Measurements from ENCODE around the gene STK24. TPM values are rescaled to one million over a fixed set of nuclear protein-coding genes. Genes with fewer than 3 reads are reported as not detected.

The STK24 gene
- total RNA-seq, 1 donor: 86.5 TPM

DNA sequence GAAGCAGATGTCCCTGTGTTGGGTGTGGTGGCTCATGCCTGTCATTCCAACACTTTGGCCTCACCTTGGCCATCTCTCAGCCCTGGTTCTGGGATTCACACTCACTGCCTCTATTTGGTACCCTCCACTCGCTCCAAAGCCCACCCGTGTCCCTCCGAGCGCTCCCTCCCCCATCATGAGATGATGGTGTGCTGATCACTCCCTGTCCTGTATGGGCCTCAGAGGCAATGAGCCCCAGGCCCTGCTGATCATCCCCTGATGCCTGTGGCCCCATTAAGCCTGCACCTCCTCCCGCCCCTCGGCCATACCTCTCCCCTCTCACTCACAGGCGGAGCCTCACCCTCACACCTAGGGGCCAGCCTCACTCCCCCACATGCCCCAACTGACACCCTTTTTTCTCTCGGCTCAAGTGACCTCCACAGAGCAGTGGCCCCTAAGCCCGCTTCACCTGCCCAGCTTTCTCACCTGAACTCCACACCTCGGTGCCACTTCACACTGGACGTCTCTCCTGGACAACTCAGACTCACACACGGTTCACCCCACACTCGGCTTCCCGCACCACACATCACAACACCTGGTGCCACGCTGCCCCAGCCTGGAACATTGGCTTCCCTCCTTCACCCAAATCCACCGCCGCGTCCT, 114.5 kb downstream of the STK24 start:
- H3K4me1 ChIP-seq (ENCODE audit: insufficient read depth, low read length): no peaks in the 10 kb centered on the region
- H3K9me3 ChIP-seq (ENCODE audit: low read depth, low read length): no peaks in the 10 kb centered on the region
- H3K4me3 ChIP-seq (ENCODE audit: low read length): no peak overlapping the region
- no peaks in the 10 kb centered on the region for H3K27me3 ChIP-seq (ENCODE audit: insufficient read depth, low read length)

DNA sequence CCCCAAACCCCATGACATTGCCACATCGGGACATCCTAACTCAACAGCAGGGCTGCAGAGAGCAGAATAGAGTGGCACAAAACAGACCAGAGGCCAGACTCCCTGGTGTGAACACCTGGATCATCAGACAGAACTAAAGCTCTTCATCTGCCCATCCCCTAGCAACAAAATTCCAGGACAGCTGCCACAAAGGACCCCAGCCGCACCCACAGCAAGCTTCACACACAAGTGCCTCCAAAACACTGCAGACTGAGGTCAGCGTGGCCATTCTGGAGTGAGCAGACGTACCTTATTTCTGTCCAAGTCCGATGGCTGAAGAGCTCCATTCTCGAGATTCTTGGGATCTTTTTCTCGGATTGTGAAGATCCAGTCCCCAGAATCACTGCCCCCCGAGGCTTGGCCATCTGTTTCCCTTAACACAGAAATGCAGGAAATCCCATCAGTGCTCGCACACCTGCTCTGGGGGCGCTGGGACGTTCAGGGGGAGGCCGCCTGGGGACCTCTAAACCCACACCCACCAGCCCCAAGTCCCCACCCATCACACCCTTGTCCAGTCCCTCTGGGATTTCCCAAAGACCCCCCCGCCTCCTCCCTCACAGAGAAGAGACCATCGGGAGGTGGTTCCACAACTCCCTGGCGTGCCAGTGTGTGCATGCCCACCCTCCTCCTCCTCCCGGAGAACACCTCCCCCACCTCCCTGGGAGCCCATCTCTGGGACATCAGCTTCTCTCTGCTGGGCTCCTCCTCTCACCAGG, 115.2 kb downstream of the STK24 start:
- H3K4me3 ChIP-seq (ENCODE audit: low read length): no peak overlapping the region
- H3K27me3 ChIP-seq (ENCODE audit: insufficient read depth, low read length): no peaks in the 10 kb centered on the region
- H3K4me1 ChIP-seq (ENCODE audit: insufficient read depth, low read length): no peaks in the 10 kb centered on the region
- no peaks in the 10 kb centered on the region for H3K9me3 ChIP-seq (ENCODE audit: low read depth, low read length)

DNA sequence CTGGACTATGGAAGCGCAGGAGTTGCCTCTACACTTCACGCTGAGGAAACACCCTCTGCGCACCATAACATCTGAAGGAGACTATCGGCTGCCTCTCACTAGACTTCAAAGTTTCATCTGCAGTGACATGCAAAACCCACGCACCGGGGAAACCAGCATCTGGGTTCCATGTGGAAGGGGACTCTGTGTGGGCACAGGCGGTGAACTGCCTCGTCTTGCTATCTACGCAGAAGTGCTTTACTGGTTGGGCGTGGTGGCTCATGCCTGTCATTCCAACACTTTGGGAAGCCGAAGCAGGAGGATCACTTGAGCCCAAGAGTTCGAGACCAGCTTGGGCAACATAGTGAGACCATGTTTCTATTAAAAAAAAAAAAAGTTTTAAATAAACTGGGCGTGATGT, 116.4 kb downstream of the STK24 start:
- no peak overlapping the region for H3K4me3 ChIP-seq (ENCODE audit: low read length)
- H3K4me1 ChIP-seq (ENCODE audit: insufficient read depth, low read length): no peaks in the 10 kb centered on the region
- no peaks in the 10 kb centered on the region for H3K27me3 ChIP-seq (ENCODE audit: insufficient read depth, low read length)
- H3K9me3 ChIP-seq (ENCODE audit: low read depth, low read length): no peaks in the 10 kb centered on the region

DNA sequence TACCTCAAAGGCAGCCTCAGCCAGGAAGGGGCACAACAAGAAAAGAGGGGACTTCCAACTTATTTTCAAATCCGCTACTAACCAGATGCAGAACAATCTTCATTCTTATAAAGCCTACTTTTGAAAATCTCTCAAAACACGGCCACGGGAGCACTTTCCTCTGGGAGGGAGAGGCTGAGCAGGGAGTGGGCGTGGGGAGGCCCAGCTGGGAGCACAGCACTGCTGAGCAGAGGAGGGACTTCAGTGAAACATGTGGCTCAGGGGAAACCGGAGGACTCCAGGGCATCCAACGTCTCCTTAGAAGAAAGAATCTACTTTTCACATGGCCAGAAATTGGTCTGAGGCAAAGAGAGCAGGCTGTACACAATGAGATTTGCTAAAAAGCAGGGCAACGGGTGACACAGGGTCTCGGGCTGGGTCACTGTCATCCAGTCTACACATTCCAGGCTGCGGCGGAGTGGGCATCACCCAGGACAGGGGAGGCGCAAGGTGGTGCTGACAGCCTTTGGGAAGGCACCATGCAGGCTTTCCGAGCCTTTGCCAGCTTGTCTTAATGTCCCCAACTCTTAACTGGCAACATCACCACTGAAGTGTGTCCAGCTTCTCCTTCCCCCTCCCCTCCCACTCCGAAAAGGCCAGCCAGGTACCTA, 117.1 kb downstream of the STK24 start:
- no peak overlapping the region for H3K4me3 ChIP-seq (ENCODE audit: low read length)
- no peaks in the 10 kb centered on the region for H3K27me3 ChIP-seq (ENCODE audit: insufficient read depth, low read length)
- no peaks in the 10 kb centered on the region for H3K9me3 ChIP-seq (ENCODE audit: low read depth, low read length)
- H3K4me1 ChIP-seq (ENCODE audit: insufficient read depth, low read length): no peaks in the 10 kb centered on the region

DNA sequence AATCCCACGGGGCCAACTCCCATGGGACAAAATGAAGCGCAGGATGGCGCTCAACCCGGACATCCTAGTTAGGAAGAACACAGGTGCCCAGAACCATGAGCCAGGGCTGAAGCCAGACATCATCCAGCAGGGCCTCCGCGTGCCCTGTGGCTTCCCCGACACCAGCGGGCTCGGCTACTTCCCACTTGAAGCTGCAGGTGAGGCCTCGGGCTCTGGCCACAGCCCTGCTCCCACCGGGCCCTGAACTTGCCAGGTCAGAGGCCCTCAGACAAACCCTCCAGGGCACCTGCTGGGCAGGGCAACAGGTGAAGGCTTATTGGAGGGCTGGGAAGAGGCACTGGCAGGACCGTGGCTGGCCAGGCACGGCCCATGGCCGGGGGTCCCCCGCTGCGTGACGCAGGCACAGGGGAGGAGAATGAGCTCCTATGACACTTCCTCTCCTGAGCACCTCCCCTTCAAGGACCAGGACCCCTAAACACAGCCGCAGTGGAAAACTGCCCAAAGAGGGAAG, 117.7 kb downstream of the STK24 start:
- Histone ChIP-seq H3K4me1 (ENCODE audit: insufficient read depth, low read length) (no peaks in the 10 kb centered on the region), H3K27me3 (ENCODE audit: insufficient read depth, low read length) (no peaks in the 10 kb centered on the region), H3K9me3 (ENCODE audit: low read depth, low read length) (no peaks in the 10 kb centered on the region), H3K4me3 (ENCODE audit: low read length) (no peak overlapping the region)

DNA sequence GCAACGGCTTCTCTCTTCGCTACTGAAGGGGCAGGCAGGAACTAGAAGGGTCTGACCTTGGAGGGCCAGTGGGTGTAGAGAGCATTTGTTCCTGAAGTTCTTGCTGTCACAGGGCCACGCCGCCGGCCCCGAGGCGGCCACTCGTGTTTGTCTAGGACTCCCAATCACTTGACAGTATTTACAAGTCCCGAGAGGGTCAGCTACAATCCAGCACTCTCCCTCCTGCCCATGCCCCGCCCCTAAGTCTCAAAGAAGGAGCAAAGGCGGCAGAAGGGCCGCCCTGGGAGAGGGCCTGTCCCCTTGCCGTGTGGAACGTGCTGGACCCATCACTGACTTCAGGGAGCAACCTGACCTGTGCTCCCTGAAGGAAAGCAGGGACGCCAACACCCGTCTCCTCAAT, 118.5 kb downstream of the STK24 start:
- H3K27me3 ChIP-seq (ENCODE audit: insufficient read depth, low read length): no peaks in the 10 kb centered on the region
- H3K4me3 ChIP-seq (ENCODE audit: low read length): no peak overlapping the region
- H3K9me3 ChIP-seq (ENCODE audit: low read depth, low read length): no peaks in the 10 kb centered on the region
- H3K4me1 ChIP-seq (ENCODE audit: insufficient read depth, low read length): no peaks in the 10 kb centered on the region

DNA sequence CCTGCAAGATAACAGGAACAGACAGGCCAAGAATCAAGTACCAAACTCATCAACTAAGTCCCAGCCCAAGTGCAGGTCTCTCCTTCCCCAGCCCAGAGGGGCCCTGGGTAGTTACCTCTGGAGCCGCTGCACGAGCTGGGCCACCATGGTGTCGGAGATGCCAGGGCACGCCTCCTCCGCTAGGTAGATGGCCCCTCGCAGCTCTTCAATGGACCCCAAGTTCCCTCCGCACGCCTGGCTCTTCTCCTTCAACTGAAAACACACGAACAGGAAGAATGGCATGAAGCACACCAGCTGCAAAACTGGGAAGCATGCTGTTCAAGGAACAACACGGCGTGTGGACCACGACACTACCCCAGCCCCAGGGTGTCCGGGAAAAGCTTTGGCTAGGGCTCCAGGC, 119.9 kb downstream of the STK24 start:
- H3K9me3 ChIP-seq (ENCODE audit: low read depth, low read length): no peaks in the 10 kb centered on the region
- H3K4me3 ChIP-seq (ENCODE audit: low read length): no peak overlapping the region
- H3K27me3 ChIP-seq (ENCODE audit: insufficient read depth, low read length): no peaks in the 10 kb centered on the region
- H3K4me1 ChIP-seq (ENCODE audit: insufficient read depth, low read length): no peaks in the 10 kb centered on the region

DNA sequence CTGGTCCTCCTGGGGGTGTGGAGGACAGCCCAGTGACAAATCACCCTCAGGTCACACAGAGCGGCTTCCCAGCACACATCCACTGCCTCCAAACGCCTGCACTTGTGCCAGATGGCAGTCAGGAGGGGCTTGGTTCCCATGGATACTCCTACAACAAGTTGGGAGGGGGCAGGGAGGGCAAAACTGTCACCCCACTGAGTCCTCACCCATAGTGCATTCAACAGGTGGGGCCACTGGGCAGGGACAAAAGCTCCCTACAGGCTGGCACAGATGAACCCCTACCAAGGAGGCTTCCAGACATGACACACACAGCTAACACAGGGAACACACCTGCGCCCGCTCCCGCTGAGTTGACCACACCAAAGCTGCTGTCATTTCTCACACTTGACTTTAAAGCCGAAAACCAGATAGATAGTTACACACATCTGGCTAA, 120.5 kb downstream of the STK24 start:
- no peaks in the 10 kb centered on the region for H3K9me3 ChIP-seq (ENCODE audit: low read depth, low read length)
- H3K4me1 ChIP-seq (ENCODE audit: insufficient read depth, low read length): no peaks in the 10 kb centered on the region
- no peak overlapping the region for H3K4me3 ChIP-seq (ENCODE audit: low read length)
- no peaks in the 10 kb centered on the region for H3K27me3 ChIP-seq (ENCODE audit: insufficient read depth, low read length)

DNA sequence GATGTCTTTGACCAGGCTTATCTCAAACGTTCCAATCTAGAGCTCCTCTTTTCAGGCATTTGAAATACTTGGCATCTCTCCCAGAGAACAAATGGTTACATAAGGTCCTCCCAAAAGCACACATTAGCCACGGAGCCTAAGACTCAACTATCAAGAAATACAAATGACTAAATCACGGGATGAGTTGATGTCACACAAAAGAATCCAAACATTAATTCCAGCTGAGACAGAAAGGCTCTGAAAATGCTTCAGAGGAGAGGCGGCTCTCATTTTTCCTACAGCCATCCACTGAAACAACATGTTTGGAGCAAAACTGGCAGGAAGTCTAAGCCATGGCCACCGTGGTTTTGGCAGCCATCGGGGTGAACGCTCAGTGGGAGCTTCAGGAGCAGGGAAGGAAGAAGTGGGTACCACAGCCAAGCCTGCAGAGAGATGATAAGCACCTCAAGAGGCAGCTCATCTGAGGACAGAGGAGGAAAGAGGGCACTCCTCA, 122.5 kb downstream of the STK24 start:
- Histone ChIP-seq H3K4me3 (ENCODE audit: low read length) (no peak overlapping the region), H3K4me1 (ENCODE audit: insufficient read depth, low read length) (no peaks in the 10 kb centered on the region), H3K9me3 (ENCODE audit: low read depth, low read length) (no peaks in the 10 kb centered on the region), H3K27me3 (ENCODE audit: insufficient read depth, low read length) (no peaks in the 10 kb centered on the region)

DNA sequence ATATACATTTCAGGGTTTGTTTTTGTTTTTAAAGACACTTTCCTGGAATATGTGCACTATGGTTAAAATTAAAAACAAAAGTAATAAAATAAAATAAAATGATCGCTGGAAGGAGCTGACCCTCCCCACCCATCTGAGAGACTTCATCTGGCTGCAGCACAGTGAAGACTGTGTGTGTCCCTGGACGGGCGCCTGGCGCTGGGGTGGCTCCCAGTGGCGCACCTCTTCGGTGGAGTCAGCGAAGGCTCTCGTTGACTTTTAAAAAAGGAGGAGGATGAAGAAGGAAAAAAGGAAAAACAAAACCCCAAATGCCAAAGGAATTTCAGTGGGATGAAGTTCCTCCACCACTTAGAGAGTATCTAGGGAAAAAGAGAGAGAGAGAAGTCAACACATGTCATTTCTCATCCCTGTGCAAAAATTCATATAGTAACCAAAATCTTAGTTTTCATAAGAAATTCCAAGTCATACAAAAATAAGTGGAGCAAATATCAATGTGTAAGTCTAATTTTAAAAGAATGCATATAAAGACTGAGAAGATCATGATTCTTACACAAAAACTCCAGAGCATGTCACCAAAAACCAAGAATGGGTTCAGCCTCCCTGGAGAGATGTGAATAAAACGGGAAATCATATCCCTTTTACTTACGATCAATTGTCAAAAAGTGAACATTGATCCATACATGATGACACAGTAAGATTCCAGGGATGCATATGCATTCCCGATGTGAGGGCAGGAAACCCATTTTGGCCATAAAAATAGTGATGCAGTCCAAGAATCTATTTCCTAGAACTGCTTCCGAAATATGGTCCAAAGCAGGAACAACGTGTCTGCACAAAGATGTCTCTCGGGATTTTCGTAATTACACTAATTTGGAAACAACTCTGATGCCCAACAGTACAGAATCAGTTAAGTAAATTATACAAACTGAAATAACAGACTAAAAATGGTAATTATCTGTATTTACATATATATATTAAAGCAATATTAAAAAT, 123.8 kb downstream of the STK24 start:
- Histone ChIP-seq H3K27me3 (ENCODE audit: insufficient read depth, low read length) (no peaks in the 10 kb centered on the region), H3K4me1 (ENCODE audit: insufficient read depth, low read length) (no peaks in the 10 kb centered on the region), H3K9me3 (ENCODE audit: low read depth, low read length) (no peaks in the 10 kb centered on the region), H3K4me3 (ENCODE audit: low read length) (no peak overlapping the region)

DNA sequence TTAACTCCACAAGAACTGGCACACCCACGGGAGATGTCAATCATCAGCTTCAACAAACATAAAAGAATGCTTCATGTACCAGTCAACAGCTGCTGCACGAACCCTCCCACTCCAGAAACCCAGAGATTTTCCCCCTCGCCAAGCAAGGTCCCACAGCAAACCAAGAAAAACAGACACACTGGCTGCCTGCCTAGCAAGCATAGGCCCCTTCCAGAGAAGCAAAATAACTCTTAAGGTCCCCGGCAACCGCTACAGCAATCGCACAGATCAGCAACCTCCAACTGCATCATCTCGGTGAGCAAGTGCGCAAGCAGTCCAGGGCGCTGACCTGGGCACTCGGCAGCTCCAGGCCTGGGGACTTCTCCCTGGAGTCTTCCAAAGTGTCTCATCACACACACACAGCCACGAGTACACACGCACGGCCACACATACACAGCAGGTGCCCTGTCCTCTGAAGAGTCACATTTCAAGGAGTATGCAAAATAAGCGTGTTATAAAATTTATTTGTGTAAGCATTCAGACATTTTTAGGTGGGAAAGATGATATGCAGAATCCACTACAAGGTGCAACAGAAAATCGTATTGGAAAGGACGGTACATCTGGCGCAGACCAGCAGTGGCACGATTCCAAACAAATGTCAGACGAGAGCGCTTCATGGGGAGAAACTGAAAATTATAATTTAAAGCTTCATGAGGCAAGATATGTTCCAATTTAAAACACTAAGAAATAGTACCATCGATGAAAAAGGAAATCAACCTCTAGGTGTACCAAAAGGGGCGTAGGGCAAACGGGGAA, 125.0 kb downstream of the STK24 start:
- Histone ChIP-seq H3K4me1 (ENCODE audit: insufficient read depth, low read length) (no peaks in the 10 kb centered on the region), H3K4me3 (ENCODE audit: low read length) (no peak overlapping the region), H3K27me3 (ENCODE audit: insufficient read depth, low read length) (no peaks in the 10 kb centered on the region), H3K9me3 (ENCODE audit: low read depth, low read length) (no peaks in the 10 kb centered on the region)

DNA sequence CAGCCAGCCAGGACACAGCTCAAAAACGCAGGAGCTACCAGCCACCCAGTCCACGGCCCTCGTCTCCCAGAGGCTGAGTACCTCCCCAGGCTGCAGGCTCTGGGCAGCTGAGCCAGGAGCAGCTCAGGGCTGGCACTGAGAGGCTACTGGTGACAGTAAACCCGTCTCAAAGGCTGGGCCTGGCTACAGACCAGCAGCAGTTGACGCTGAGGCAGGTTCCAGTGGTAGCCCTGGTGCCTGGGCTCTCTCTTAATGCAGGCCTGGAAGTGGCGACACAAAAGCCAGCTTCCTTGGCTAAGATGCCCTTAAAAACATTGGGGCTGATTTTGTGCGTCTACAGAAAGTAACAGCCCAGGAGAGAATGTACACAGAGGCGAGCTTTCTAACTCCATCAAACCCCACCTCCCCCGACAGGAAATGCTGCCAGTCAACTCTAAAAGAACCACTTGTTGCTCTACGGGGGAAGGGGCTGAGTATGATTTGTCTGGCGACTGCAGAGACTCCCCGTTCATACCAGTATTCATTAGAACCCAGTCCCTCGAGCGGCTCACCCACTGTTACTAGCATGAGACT, 126.3 kb downstream of the STK24 start:
- Histone ChIP-seq H3K27me3 (ENCODE audit: insufficient read depth, low read length) (no peaks in the 10 kb centered on the region), H3K4me3 (ENCODE audit: low read length) (no peak overlapping the region), H3K4me1 (ENCODE audit: insufficient read depth, low read length) (peaks cover 1% of the 10 kb centered on the region), H3K9me3 (ENCODE audit: low read depth, low read length) (no peaks in the 10 kb centered on the region)

DNA sequence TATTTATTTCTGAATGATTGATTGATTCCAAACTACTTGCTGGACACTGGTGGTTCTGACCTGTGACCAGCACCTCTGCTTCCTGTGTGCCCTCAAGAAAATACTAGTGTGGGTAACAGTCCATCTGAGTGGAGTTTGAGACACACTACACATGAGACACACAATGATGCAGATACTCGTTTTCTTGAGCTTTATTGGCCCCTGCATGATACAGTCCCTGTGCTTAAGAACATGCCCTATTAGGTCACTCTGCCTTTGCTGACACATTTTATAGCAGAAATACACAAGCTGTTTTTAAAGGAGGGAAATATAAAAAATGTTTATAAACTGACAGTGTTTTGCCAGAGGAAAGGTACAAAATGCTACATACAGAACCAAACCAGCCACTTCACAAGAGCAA, 126.9 kb downstream of the STK24 start:
- Histone ChIP-seq H3K9me3 (ENCODE audit: low read depth, low read length) (no peaks in the 10 kb centered on the region), H3K27me3 (ENCODE audit: insufficient read depth, low read length) (no peaks in the 10 kb centered on the region), H3K4me1 (ENCODE audit: insufficient read depth, low read length) (peaks cover 7% of the 10 kb centered on the region), H3K4me3 (ENCODE audit: low read length) (no peak overlapping the region)
